IPS-11a (cell line): ENCODE results near the gene DAND5.
"Not testable (repeated sequence)": the region's sequence is repeated elsewhere in the genome, so short reads cannot be mapped to it uniquely, and the experiment has no call there.

Source experiments
- H3K4me3 ChIP-seq: one replicate; pipeline ENCODE4 v1.5.1; 2013; ENCODE audit warnings: low read depth, low read length, control low read depth

DAND5 gene

DNA sequence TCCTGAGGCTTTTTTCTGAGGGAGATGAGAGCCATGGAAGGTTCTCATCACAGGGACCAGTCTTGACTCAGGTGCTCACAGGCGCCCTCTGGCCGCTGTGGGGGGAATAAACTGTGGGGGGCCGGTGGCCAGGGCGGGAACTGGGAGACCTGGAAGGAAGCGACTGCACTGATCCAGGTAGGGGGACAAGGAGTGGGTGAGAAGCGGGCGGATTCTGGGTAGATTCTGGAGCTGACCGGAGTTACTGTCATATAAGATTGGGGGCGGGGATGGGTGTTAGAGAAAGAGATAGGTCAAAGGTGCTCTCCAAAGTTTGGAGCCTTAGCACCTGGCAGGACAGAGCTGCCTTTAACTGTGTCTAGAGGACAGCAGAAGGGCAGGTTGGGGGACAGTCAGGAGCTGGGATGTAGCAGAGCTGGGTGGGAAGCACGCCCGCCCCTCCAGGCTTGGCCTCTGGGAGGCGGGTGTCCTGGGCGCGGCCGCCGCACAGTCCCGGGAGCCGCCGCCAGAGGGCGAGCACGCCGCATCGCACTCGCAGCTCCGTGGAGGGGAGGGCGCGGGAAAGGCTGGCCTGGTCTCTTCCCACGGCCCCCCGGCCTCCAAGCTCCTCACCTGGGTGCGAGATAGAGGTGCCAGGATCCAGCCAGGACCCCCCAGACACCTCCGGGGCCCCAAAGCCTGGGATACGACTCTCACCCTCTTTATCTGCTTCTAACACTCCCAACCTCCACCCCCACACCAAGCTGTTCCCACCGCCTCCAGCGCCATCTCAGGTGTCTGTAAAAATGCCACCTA lies 4.2 kb upstream of the DAND5 start:
- no peak overlapping the region for H3K4me3 ChIP-seq

DNA sequence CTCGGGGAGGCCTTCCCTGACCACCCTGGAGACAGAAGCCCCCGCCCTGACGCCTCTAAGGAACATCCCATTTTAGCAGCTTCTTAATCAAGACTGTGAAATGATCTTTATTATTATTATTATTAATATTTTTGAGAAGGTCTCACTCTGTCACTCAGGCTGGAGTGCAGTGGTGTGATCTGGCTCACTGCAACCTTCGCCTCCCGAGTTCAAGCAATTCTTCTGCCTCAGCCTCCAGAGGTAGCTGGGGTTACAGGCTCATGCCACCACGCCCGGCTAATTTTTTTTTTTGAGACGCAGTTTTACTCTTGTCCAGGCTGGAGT lies 3.6 kb upstream of the DAND5 start:
- H3K4me3 ChIP-seq: no peak overlapping the region

DNA sequence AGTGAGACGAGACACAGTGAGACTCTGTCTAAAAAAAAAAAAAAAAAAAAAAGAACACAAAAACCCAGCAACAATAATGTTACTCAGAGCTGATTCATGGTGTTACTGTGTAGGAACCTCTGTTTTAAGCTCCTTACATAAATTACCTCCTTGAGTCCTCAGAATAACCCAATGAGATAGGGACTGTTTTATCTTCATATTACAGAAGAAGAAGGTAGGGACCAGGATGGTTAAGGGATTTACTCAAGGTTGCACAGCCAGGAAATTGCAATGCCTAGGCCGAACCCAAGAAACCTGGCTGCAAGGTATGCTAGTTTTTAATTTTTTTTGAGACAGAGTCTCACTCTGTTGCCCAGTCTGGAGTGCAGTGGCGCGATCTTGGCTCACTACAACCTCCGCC lies 1.5 kb upstream of the DAND5 start:
- H3K4me3 ChIP-seq: no peak overlapping the region

DNA sequence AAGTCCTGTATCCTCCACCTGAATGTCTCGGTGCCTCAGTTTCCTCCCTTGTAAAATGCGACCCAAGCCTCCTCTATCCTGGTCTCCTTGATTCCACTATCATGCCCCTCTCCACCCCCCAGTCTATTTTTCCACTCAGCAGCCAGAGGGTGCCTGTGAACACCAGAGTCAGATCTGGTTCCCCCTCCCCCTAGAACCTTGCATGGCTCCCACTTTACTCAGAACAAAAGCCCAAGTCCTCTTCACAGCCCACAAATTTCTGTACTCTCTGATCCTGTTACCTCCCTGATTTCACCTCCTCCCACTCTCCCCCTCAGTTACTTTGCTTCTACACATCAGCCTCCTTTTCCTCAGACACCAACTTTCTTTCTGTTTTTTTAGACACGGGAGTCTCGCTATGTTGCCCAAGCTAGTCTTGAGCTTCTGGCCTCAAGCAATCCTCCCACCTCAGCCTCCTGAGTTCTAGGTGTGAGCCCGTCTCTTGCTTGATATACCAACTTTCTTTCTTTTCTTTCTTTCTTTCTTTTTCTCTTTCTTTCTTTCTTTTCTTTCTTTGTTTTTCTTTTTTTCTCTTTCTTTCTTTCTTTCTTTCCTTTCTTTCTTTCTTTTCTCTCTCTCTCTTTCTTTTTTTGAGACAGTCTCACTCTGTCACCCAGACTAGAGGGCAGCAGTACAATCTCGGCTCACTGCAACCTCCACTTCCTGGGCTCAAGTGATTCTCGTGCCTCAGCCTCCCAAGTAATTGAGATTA lies 869 bp downstream of the DAND5 start:
- H3K4me3 ChIP-seq: no peak overlapping the region

DNA sequence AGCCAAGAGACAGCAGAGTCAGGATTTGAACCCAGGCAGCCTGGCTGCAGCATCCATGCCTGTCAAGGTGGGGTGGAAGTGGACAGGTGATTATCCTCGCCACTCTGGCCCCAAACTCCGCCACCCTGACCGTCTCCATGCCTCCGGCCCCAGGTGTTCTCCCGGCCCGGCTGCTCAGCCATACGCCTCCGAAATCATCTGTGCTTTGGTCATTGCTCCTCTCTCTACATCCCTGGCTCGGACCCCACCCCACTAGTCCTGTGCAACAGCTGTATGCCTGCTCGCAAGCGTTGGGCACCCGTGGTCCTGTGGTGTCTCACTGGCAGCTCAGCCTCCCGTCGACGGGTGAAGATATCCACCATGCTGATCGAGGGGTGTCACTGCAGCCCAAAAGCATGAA lies 3.9 kb downstream of the DAND5 start:
- H3K4me3 ChIP-seq: no peak overlapping the region

DNA sequence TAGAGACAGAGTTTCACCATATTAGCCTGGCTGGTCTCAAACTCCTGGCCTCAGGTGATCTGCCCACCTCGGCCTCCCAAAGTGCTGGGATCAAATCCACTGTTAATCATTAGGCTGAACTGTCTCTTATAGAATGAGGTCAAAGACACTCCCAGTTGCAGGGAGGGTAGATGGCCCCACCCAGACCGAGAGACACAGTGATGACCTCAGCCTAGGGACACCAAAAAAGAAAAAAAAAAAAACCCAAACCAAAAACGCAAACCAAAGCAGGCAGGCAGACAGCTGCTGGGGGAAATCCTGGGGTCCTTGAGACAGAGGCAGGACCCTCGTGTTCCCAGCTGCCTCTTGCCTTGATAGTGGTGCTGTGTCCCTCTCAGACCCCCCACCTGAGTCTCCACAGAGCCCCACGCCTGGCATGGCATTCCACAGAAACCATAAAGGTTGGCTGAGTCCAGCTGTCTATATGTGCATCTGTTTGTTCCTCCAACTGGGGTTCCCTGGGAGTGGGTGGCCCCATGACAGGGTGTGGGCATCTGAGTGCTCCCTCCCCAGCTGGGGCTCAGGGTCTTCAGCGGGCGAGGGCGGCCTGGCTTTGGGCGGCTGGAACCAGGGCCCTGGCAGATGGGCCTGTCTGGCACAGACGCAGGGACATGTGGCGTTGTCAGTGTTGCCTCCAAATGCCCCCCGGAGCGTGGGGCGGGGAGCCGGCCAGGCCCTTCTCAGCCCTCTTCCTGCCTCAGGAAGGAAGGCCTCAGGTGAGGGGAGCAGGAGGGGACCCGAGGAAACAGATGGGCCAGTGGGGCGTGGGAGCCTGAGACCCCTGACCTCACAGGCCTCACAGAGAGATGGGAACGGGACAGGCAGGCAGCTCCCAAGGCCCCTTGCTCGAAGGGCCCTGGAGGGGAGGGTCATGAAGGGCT lies 5.2 kb downstream of the DAND5 start:
- no peak overlapping the region for H3K4me3 ChIP-seq

DNA sequence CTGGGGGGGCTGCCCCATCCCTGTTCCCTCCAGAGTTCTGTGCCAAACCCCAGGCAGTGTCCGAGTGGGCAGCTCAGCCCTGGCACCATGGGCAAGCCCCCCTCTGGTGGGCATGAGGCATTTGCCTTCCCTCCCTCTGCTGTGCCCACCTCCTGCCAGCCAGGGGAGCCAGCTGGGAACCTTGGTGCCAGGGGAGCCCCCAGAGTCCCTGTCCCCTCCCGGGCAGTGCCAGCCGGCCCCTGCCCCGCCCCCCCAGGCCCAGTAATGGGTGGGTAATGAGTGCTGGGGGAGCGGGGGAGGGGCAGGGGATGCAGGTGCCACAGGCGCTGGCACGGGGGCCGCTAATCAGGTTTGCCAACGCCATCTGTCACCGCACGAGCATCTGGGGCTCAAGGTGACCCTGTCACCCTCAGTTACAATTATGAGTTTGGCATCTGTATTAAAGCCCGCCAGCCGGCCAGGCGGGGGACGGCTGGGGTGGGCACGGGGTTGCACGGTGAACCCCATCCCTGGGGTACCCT lies 5.9 kb downstream of the DAND5 start:
- no peak overlapping the region for H3K4me3 ChIP-seq

DNA sequence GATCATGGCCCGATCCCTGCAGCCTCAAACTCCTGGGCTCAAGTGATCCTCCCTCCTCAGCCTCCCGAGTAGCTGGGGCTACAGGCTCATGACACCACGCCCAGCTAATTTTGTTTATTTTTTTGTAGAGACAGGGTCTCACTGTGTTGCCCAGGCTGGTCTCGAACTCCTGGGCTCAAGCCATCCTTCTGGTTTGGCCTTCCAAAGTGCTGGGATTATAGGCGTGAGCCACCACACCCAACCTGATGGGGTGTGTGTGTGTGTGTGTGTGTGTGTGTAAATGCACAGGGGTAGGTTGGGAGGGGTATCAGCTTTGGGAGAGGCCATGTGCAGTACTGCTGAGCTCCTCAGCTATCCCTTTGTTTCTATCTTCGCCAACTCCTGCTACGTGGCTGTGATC lies 6.7 kb downstream of the DAND5 start:
- H3K4me3 ChIP-seq: not testable (repeated sequence)

DNA sequence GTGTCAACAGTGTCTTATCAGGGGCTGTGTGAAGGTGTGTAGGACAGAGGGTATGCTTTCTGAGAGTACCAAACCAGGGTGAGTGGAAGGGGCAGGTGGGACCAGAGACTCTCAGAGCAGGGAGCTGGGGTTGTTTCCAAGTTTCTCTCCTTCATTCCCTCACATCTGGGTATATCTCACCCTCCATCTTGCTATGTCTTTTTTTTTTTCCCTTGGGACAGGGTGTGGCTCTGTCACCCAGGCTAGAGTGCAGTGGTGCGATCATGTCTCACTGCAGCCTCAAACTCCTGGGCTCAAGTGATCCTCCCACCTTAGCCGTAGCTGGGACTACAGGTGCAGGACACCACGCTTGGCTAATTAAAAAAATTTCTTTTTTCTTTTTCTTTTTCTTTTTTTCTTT lies 10.6 kb downstream of the DAND5 start:
- H3K4me3 ChIP-seq: no peak overlapping the region

DNA sequence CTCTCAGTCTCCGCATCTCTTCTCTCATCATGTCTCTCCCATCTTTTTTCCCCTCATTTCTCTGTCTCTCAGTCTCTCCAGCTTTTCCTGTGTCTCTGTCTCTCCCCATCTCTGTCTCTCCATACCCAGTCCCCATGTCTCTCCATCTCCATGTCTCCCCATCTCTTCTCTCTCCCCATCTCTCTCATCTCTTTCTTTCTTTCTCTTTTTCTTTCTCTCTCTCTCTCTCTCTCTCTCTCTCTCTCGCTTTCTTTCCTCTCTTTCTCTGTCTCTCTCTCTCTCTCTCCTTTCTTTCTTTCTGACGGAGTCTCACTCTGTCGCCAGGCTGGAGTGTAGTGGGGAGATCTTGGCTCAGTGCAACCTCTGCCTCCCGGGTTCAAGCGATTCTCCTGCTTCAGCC lies 13.3 kb downstream of the DAND5 start:
- H3K4me3 ChIP-seq: no peak overlapping the region

DNA sequence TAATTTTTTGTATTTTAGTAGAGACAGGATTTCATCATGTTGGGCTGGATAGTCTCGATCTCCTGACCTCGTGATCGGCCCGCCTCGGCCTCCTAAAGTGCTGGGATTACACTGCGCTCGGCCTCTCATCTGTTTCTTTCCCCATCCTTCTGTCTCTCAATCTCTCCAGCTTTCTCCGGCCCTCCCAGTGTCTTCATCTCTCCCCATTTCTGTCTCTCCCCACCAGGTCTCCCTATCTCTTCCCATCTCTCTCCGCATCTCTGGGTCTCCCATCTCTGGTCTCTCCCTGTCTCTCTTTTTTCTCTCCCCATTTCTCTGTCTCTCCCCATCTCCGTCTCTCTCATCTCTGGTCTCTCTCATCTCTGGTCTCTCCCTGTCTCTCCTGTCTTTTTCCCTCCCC lies 13.7 kb downstream of the DAND5 start:
- H3K4me3 ChIP-seq: no peak overlapping the region

DNA sequence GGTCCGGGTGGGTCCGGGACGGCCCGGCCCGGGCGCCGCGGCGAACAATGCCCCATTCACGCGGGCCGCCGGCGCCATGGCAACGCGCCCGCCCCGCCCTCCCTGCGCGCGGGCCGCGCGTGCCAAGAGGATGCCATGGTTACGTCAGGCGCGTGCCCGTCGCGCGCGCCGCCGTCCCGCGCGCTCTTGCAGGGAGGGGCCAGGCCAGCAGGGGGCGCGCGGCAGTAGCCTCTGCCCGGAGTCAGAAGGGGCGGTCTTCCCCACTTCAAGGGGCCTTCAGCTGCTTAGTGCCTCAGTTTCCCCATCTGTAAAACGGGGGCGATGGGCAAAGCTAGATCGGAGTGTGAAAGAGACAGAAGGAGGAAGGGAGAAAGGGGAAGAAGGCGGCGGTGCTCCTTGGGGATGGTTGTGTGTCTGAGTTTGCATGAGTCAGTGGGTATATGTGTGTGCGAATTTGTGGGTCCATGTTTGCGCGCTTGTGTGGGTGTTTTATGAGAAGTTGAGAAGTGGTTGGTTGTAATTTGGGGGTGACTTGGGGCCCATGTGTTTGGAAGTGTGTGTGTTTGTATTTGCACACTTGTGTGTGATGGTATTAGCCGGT lies 14.3 kb downstream of the DAND5 start:
- H3K4me3 ChIP-seq: no peak overlapping the region

DNA sequence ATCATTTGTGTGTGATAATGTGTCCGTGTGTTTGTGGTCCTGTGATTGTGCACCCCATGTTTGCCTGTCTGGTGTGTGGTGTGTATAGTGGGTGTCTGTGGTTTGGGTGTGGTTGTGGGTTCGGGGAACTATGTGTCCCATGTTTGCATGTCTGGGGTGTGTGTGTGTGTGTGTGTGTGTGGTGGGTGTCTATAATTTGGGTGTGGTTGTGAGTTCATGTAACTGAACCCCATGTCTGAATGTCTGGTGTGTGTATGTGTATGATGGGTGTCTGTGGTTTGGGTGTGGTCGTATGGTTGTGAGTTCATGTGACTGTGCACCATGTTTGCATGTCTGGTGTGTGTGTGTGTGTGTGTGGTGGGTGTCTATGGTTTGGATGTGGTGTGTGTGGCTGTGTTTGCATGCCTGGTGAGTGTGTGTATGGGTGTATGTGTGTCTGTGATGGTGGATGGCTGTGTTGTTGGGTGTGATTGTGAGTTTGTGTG lies 14.8 kb downstream of the DAND5 start:
- H3K4me3 ChIP-seq: no peak overlapping the region

DNA sequence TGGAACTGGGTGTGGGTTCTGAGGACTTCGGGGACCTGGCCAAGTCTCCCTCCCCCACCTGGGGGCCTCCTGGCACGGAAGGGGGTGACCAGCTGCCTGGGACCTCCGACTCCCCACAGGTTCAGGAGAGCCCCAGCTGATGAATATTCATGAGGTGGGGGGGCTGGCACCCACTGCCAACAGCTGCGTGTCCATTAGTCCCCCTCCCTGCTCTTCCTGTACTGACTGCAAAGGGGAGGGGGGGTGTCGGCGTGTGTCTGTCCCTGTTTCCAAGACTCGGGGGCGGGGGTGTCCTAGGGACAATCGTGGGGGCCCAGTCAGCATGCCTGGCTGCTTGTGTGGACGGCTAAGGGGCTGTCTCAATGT lies 15.3 kb downstream of the DAND5 start:
- no peak overlapping the region for H3K4me3 ChIP-seq

DNA sequence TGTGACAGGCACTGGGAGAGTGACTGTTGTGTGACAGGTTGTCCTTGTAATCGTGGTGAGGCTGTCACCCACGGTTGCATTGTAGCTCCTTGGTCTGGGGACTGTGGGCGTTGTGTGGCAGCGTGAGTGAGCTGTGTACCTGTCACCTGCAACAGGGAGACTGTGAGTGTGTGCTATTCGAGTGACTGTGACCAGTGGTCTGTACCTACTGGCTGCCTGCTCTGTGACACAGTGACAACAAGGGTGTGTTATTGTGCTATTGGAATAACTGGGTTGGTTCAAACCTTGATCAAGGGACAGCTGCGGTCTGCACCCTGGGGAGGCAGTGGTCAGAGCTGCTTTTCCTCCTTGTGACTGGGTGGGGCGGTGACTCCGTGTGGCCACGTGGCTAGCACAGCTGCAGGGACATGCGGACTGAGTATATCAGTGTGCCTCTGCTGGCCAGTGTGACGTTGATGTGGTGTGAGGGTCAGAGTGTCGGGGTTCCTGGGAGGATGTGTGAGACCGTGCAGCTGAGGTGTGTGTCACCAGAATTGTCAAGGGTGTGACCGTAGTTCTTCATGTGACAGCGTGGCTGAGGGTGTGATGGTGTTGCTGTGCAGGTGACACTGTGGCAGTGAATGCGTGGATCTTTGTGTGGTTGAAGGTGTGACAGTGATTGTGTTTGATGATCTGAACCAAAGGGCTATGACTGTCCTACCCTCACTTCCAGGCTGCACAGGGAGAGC lies 15.8 kb downstream of the DAND5 start:
- no peak overlapping the region for H3K4me3 ChIP-seq

DNA sequence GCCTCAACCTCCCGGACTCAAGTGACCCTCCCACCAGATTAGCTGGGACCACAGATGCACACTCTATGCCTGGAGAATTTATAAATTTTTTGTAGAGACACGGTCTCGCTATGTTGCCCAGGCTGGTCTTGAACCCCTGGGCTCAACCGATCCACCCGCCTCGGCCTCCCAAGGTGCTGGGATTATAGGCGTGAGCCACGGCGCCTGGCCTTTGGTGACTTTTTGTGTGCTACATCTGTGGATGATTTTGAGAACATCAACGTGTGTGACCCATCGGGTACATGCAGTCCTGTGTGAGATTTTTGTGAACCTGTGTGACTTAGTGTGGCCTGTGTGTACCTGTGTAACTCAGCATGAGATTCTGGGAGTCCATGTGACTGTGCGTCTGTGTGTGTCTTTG lies 17.4 kb downstream of the DAND5 start:
- no peak overlapping the region for H3K4me3 ChIP-seq

DNA sequence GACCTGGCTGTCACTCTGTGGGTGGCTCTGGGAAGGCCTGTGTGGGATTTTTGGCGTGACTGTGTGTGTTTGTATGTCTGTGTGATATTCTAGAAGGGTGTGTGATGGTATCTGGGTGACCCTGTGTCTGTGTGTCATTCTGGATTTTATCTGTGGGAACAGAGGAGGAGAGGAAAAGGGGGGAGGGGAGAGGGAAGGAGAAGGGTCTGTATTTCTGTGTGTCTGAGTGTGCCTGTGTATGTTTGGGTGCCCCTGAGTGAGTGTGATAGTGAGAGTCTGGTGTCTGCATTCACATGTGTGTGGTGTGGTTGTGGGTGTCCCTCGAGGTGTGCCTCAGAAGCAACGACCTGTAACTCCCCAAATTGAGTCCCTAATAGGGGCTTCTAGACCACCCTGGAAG lies 17.8 kb downstream of the DAND5 start:
- no peak overlapping the region for H3K4me3 ChIP-seq

DNA sequence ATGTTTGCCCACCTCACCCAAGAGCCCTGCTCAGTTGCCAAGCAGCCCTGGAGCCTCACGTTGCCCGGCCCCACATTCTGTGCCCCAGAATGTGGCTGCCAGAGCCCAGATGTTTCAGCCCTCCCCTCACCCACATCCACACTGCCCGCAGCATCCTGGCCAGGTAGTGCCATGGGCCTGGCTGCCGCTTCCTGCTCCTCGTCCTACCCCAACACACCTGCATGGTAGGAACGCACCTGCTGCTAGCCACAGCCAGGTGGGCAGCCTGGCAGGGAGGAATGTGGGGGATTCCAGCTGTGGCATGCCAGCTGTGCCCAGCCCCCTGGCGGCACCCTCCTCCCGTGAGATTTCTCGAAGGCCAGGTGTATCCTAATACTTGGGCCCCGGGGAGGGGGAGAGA lies 18.4 kb downstream of the DAND5 start:
- no peak overlapping the region for H3K4me3 ChIP-seq

DNA sequence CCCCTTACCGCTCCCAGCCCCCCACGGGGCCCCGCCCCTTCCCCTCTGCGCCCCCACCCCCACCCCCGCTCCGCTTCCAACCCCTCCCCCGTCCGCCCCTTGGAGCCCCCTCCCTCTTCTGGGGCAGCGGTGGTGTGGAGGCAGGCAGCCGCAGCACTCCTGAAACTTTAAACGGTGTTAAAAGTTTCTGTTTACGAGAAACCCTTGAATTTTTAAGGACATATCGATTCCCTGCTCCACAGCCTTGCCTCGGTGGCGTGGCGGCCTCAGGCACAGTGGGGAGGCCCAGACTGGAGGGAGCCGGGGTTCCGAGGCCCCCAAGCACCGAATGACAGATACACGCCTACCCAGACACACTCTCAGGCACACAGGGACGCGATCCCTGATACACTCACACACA lies 21.1 kb downstream of the DAND5 start:
- H3K4me3 ChIP-seq: no peak overlapping the region

DNA sequence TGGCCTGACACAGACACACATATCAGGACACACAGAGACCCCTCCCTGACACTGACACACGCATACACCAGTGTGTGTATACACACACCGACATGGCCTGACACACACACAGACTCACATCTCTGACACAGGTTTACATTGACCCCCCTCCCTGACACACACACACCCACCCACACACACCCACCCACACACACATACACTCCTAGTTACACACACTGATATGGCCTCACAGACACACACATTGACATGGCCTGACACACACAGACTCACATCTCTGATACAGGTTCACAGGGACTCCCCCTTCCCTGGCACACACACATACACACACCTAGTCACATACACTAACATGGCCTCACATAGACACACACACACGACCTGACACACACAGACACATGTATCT lies 21.5 kb downstream of the DAND5 start:
- H3K4me3 ChIP-seq: no peak overlapping the region
